HFF-Myc (cell line): ENCODE results near the gene KCNK15.

ENCODE experiments used
- DNase-seq: peaks from one replicate; pipeline ENCODE4 v3.0.0-alpha.2; 2011; ENCODE audit warnings: low read depth; ENCODE audit errors: extremely low read depth
- H3K4me3 ChIP-seq: replicated peaks from 2 replicates; pipeline ENCODE4 v1.5.1; 2011; ENCODE audit warnings: low read depth, mild to moderate bottlenecking, control low read depth, low read length
- CTCF ChIP-seq: IDR thresholded peaks from 2 replicates; pipeline ENCODE4 v1.5.1; 2012; ENCODE audit warnings: mild to moderate bottlenecking, low read depth, low read length, control low read depth; ENCODE audit errors: missing control alignments

The KCNK15 gene

DNA sequence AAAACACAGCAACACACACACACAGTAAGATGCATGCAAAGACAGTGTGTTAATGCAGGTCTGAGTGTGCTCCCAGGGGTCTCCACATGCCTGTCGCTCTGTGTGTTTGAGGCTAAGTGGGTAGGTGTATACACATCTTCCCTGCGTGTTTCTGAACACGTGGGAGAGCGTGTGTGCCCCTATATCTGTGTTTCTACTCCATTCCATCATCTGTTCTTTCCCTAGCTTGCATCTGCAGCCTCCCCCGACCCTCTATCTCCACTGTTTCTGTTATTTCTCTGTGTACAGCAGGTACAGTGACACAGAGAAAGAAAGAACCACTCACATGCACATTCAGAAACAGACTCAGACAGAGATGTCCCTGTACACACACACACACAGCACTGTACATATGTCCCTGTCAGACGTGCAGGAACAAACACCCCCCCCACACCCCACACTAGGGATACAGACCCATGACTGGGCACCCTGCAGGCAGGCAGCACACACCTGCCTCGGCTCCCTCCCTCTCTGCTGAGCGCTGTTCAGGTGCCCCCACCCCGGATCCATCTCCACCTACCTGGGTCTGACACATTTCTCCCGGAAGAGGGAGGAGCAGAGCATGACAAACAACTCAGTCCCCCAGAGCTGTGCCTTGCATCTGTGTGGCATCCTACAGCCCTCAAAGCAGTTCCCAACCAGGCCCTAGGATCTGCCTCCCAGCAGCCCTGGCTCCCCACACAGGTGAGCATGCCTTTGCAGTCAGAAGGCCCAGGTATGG is 27.6 kb downstream of the KCNK15 start:
- TF ChIP-seq CTCF = no peak
- H3K4me3 ChIP-seq = no peak overlapping the region
- DNase-seq = no peak

- no peak for DNase-seq
- no peak for TF ChIP-seq CTCF
- H3K4me3 ChIP-seq = no peak overlapping the region
Measured at GRCh38 chr20:44776980-44777379, 31.3 kb downstream of the KCNK15 start.

- DNase-seq = peak; percentile 27
- no peak for TF ChIP-seq CTCF
- no peak overlapping the region for H3K4me3 ChIP-seq
Measured at GRCh38 chr20:44780226-44780625, 34.6 kb downstream of the KCNK15 start.

GRCh38 chr20:44781118-44781517 is 35.5 kb downstream of the KCNK15 start:
- TF ChIP-seq CTCF = no peak
- H3K4me3 ChIP-seq = no peak overlapping the region
- DNase-seq = no peak

- TF ChIP-seq CTCF = no peak
- no peak for DNase-seq
- H3K4me3 ChIP-seq = no peak overlapping the region
Measured at GRCh38 chr20:44781791-44782190, 36.1 kb downstream of the KCNK15 start.

GRCh38 chr20:44784688-44785087 is 39.0 kb downstream of the KCNK15 start:
- no peak for DNase-seq
- no peak for TF ChIP-seq CTCF
- H3K4me3 ChIP-seq = no peak overlapping the region

DNA sequence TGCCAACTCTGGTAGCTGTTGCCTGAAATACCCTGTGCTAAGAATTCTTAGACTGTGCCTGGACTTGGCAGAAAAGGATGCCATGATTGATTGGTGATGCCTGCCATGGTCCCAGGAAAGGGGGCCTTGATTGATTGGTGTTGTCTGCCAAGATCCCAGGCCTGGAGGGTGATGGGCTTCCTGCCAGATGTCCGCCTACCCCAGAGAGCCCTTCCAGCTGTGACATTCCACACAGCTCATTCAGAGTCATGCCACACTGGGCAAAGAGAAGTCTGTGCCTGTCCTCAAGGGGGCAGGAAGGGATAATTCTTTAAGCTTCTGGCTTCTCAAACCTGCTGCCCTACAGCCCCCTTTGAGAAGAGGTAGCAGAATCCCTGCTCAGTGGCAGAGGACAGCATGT is 40.1 kb downstream of the KCNK15 start:
- TF ChIP-seq CTCF = no peak
- no peak for DNase-seq
- no peak overlapping the region for H3K4me3 ChIP-seq
